Umbilical cord (tissue), 2 donors: ENCODE data around the gene CSPG4. TPM values are rescaled to one million over a fixed set of nuclear protein-coding genes. Genes with fewer than 3 reads are reported as not detected.

Source experiments
- DNase-seq: peaks from one replicate; pipeline ENCODE4 v3.0.0-alpha.2; 2015; ENCODE audit warnings: low spot score
- total RNA-seq: library from RNA; depleted of rRNA; stranded (reverse); fragments of >200 nt; gene quantifications from one replicate; pipeline ENCODE4 v1.2.3, GENCODE V29; 2014; ENCODE audit warnings: low replicate concordance; ENCODE audit not compliant: insufficient read depth

The CSPG4 gene
- total RNA-seq, 1 donor from 2014 or later, result 84.0 TPM

GRCh38 chr15:75625542-75626347 lies 86.9 kb downstream of the CSPG4 start, which contains the start of gene SNUPN:
TSS of gene SNUPN (minus strand) at chr15:75625725. CDS start at chr15:75621051, 4,674 bp downstream.
- DNase-seq, result peak; percentile 98

Other genes with a start within 250 kb of the CSPG4 start
- gene PTPN9, start 133.5 kb downstream of the CSPG4 start, total RNA-seq, result 17.8 TPM
- gene SNUPN, start 87.1 kb downstream of the CSPG4 start, total RNA-seq, result 13.7 TPM
- 27.7 TPM for gene IMP3, start 72.6 kb downstream of the CSPG4 start, total RNA-seq
- gene SNX33, start 64.9 kb downstream of the CSPG4 start, total RNA-seq, result 11.8 TPM
- gene UBE2Q2, start 130.6 kb upstream of the CSPG4 start, total RNA-seq, result 85.5 TPM
- gene FBXO22, start 191.0 kb upstream of the CSPG4 start, total RNA-seq, result 12.8 TPM